Trophoblast cell (in vitro differentiated cells and primary cell): ENCODE measurements around the gene YAF2.

Source experiments
- DNase-seq, 2 donors: peaks; one replicate each; pipeline ENCODE4 v3.0.0-alpha.2; 2016
- H2AFZ ChIP-seq: 2 replicates; pipeline ENCODE4 v1.6.1; 2013; ENCODE audit warnings: low read length, moderate library complexity, mild to moderate bottlenecking; ENCODE audit not compliant: insufficient read depth, poor library complexity
- H2AK5ac ChIP-seq: 2 replicates; pipeline ENCODE4 v1.6.1; 2013; ENCODE audit warnings: mild to moderate bottlenecking, low read length
- H2BK120ac ChIP-seq: 2 replicates; pipeline ENCODE4 v1.6.1; 2013; ENCODE audit warnings: low read length, mild to moderate bottlenecking, moderate library complexity; ENCODE audit not compliant: insufficient read depth, poor library complexity
- H2BK12ac ChIP-seq: 2 replicates; pipeline ENCODE4 v1.6.1; 2013; ENCODE audit warnings: mild to moderate bottlenecking, low read length, moderate library complexity
- H2BK5ac ChIP-seq: 2 replicates; pipeline ENCODE4 v1.6.1; 2013; ENCODE audit warnings: low read length, low read depth, moderate library complexity, mild to moderate bottlenecking; ENCODE audit not compliant: poor library complexity
- H3K14ac ChIP-seq: 2 replicates; pipeline ENCODE4 v1.6.1; 2013; ENCODE audit warnings: mild to moderate bottlenecking, low read length
- H3K18ac ChIP-seq: 2 replicates; pipeline ENCODE4 v1.6.1; 2013; ENCODE audit warnings: mild to moderate bottlenecking, low read length
- H3K23ac ChIP-seq: 2 replicates; pipeline ENCODE4 v1.6.1; 2013; ENCODE audit warnings: low read length
- H3K27ac ChIP-seq: 2 replicates; pipeline ENCODE4 v1.5.1; 2013; ENCODE audit warnings: low read depth, mild to moderate bottlenecking, inconsistent platforms, low read length, moderate library complexity
- H3K27me3 ChIP-seq: 2 replicates; pipeline ENCODE4 v1.6.1; 2013; ENCODE audit warnings: inconsistent platforms, mild to moderate bottlenecking, low read length, moderate library complexity; ENCODE audit not compliant: insufficient read depth
- H3K36me3 ChIP-seq, 2 experiments: 1 replicate in 1 of 2; 2 replicates in 1 of 2; pipeline ENCODE4 v1.6.1; 2013; ENCODE audit warnings: low read length in 2 of 2, mild to moderate bottlenecking in 2 of 2, moderate library complexity in 1 of 2; ENCODE audit not compliant: insufficient read depth in 2 of 2, control insufficient read depth in 1 of 2
- H3K4ac ChIP-seq: 2 replicates; pipeline ENCODE4 v1.6.1; 2013; ENCODE audit warnings: low read depth, mild to moderate bottlenecking, low read length, moderate library complexity
- H3K4me1 ChIP-seq, 2 experiments: 1 replicate in 1 of 2; 2 replicates in 1 of 2; pipeline ENCODE4 v1.6.1; 2013; ENCODE audit warnings: low read length in 2 of 2, mild to moderate bottlenecking in 2 of 2, moderate library complexity in 1 of 2; ENCODE audit not compliant: insufficient read depth in 2 of 2, control insufficient read depth in 1 of 2
- H3K4me2 ChIP-seq: 2 replicates; pipeline ENCODE4 v1.6.1; 2013; ENCODE audit warnings: inconsistent platforms, mild to moderate bottlenecking, low read length, moderate library complexity
- H3K4me3 ChIP-seq: 2 replicates; pipeline ENCODE4 v1.5.1; 2013; ENCODE audit warnings: mild to moderate bottlenecking, low read depth, low read length, inconsistent platforms
- H3K79me1 ChIP-seq: one replicate; pipeline ENCODE4 v1.6.1; 2013; ENCODE audit warnings: low read length
- H3K79me2 ChIP-seq: 2 replicates; pipeline ENCODE4 v1.6.1; 2013; ENCODE audit warnings: low read length, mild to moderate bottlenecking; ENCODE audit not compliant: control insufficient read depth, insufficient read depth, poor library complexity
- H3K9ac ChIP-seq: 2 replicates; pipeline ENCODE4 v1.6.1; 2013; ENCODE audit warnings: mild to moderate bottlenecking, low read length
- H3K9me3 ChIP-seq: 2 replicates; pipeline ENCODE4 v1.6.1; 2013; ENCODE audit warnings: low read depth, mild to moderate bottlenecking, control low read depth, inconsistent platforms, low read length; ENCODE audit not compliant: insufficient read depth
- H4K12ac ChIP-seq: 2 replicates; pipeline ENCODE4 v1.6.1; 2013; ENCODE audit warnings: low read depth, mild to moderate bottlenecking, low read length, moderate library complexity
- H4K8ac ChIP-seq: 2 replicates; pipeline ENCODE4 v1.6.1; 2013; ENCODE audit warnings: low read depth, mild to moderate bottlenecking, low read length, moderate library complexity
- H4K91ac ChIP-seq: one replicate; pipeline ENCODE4 v1.6.1; 2013; ENCODE audit warnings: low read depth, mild to moderate bottlenecking, low read length, moderate library complexity
- WGBS: extraction: QIAGEN DNeasy Blood & Tissue Kit; methylation state at CpG from one replicate; pipeline ENCODE4 v1.1.7; 2013; ENCODE audit warnings: missing lambda C conversion rate; ENCODE audit not compliant: insufficient read length, insufficient coverage; ENCODE audit errors: extremely low coverage; 5-methylcytosine and 5-hydroxymethylcytosine counted together

YAF2 gene

DNA sequence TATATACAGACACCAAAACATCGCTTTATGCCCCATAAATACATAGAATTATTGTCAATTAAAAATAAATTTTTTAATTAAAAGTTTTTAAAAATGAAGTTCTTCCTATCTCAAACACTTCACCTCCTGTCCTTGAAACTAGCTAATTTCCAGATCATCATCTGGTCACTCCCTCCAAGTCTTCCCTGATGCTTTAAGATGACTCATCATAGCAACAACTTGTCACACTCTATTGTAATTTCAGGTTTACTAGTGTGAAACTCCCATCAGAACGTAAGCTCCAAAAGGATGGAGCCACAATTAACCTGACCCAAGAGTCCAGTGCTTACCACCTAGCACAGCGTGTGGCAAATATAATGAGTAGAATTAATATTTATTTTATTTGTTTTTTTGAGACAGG is 109.7 kb downstream of the YAF2 start:
- Histone ChIP-seq H4K91ac (no peak overlapping the region), H3K23ac (no peak overlapping the region), H3K4me1 (no peaks in the 10 kb centered on the region), H3K79me2 (no peaks in the 10 kb centered on the region), H3K4me2 (no peak overlapping the region), H2AFZ (no peak overlapping the region), H2BK12ac (no peak overlapping the region), H3K14ac (no peak overlapping the region), H3K4me3 (no peak overlapping the region), H3K27me3 (no peaks in the 10 kb centered on the region), H4K12ac (no peak overlapping the region), H3K9ac (no peak overlapping the region), H3K18ac (no peak overlapping the region), H3K4ac (no peak overlapping the region), H4K8ac (no peak overlapping the region), H2AK5ac (no peak overlapping the region), H3K36me3 (no peaks in the 10 kb centered on the region), H2BK120ac (no peak overlapping the region), H3K27ac (no peak overlapping the region), H3K79me1 (no peaks in the 10 kb centered on the region), H3K9me3 (no peaks in the 10 kb centered on the region), H2BK5ac (no peak overlapping the region)
- peak in 1 of 2 donors; percentile 16 for DNase-seq
- WGBS: no CpG with 5 or more reads among the region's 3 CpGs

- no peak overlapping the region for H3K9ac ChIP-seq
- H3K23ac ChIP-seq: no peak overlapping the region
- H3K4me2 ChIP-seq: no peak overlapping the region
- H2BK5ac ChIP-seq: no peak overlapping the region
- no peak overlapping the region for H3K27ac ChIP-seq
- no peak overlapping the region for H4K12ac ChIP-seq
- no peaks in the 10 kb centered on the region for H3K36me3 ChIP-seq
- H3K79me2 ChIP-seq: no peaks in the 10 kb centered on the region
- no peak overlapping the region for H3K4me3 ChIP-seq
- no peak overlapping the region for H2AK5ac ChIP-seq
- WGBS: no CpG with 5 or more reads among the region's 1 CpG
- no peak overlapping the region for H3K18ac ChIP-seq
- no peaks in the 10 kb centered on the region for H3K9me3 ChIP-seq
- no peak overlapping the region for H3K4ac ChIP-seq
- H3K79me1 ChIP-seq: no peaks in the 10 kb centered on the region
- no peak overlapping the region for H2AFZ ChIP-seq
- no peak overlapping the region for H4K8ac ChIP-seq
- H3K27me3 ChIP-seq: no peaks in the 10 kb centered on the region
- no peak overlapping the region for H3K14ac ChIP-seq
- no peaks in the 10 kb centered on the region for H3K4me1 ChIP-seq
- DNase-seq: no peak
- no peak overlapping the region for H2BK120ac ChIP-seq
- H4K91ac ChIP-seq: no peak overlapping the region
- no peak overlapping the region for H2BK12ac ChIP-seq
These were observed 111.1 kb downstream of the YAF2 start for GRCh38 chr12:42126963-42127362.

GRCh38 chr12:42125388-42125767 is 112.7 kb downstream of the YAF2 start:
- H3K14ac ChIP-seq: no peak overlapping the region

DNA sequence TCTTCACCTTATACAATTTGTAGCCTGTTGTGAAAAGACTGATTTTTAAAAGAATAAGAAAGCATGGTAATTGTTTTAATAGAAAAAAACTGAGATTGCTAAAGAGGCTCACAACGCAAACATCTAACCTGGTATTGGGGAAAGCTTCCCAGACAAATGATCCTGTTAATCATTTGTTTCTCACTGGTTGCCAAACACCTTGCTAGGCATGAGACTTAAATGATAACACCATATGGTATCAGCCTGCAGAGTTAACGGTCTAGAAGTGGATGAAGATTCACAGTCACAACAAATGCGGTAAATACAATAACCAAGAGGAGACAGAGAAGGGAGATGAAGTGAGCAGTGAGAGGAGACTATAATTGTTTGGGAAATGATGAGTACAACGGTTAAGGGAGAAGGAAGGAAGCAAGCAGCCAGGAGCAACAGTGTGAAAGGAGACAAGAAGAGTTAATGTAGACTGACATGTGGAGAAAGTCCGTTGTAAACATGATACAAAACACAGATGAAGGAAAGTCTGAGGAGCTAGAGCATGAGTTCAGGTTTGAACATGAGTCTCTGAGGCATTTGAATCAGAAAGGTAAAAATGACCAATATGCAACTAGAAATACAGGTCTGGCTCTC is 113.2 kb downstream of the YAF2 start:
- no peak for DNase-seq
- no peak overlapping the region for H3K27ac ChIP-seq
- H3K4me3 ChIP-seq: no peak overlapping the region
- H3K36me3 ChIP-seq: no peaks in the 10 kb centered on the region
- H2BK5ac ChIP-seq: no peak overlapping the region
- no peak overlapping the region for H3K18ac ChIP-seq
- H2BK12ac ChIP-seq: no peak overlapping the region
- no peak overlapping the region for H4K12ac ChIP-seq
- no peak overlapping the region for H2AK5ac ChIP-seq
- H3K23ac ChIP-seq: no peak overlapping the region
- no peaks in the 10 kb centered on the region for H3K27me3 ChIP-seq
- H2AFZ ChIP-seq: no peak overlapping the region
- no peaks in the 10 kb centered on the region for H3K9me3 ChIP-seq
- H3K14ac ChIP-seq: no peak overlapping the region
- no peaks in the 10 kb centered on the region for H3K79me2 ChIP-seq
- H3K4ac ChIP-seq: no peak overlapping the region
- no CpG with 5 or more reads among the region's 5 CpGs for WGBS
- no peak overlapping the region for H4K8ac ChIP-seq
- H3K79me1 ChIP-seq: no peaks in the 10 kb centered on the region
- H4K91ac ChIP-seq: no peak overlapping the region
- no peak overlapping the region for H2BK120ac ChIP-seq
- H3K4me1 ChIP-seq: no peaks in the 10 kb centered on the region
- H3K4me2 ChIP-seq: no peak overlapping the region
- H3K9ac ChIP-seq: no peak overlapping the region

More at GRCh38 chr12:42125388-42125767, 112.7 kb downstream of the YAF2 start:
- Histone ChIP-seq H3K27ac (no peak overlapping the region), H3K27me3 (no peaks in the 10 kb centered on the region), H2AFZ (no peak overlapping the region), H3K4me2 (no peak overlapping the region), H3K4me1 (no peaks in the 10 kb centered on the region), H3K79me2 (no peaks in the 10 kb centered on the region), H3K9ac (no peak overlapping the region), H4K8ac (no peak overlapping the region), H2BK12ac (no peak overlapping the region), H3K18ac (no peak overlapping the region), H3K36me3 (no peaks in the 10 kb centered on the region), H3K23ac (no peak overlapping the region), H2BK120ac (no peak overlapping the region), H3K4ac (no peak overlapping the region), H3K9me3 (no peaks in the 10 kb centered on the region), H2AK5ac (no peak overlapping the region), H3K4me3 (no peak overlapping the region), H4K12ac (no peak overlapping the region), H4K91ac (no peak overlapping the region), H3K79me1 (no peaks in the 10 kb centered on the region), H2BK5ac (no peak overlapping the region)
- WGBS: no CpG with 5 or more reads among the region's 1 CpG
- peak; percentile 12 to 76 for DNase-seq
